ENCODE data around the gene BMP7.

- TF ChIP-seq CTCF (conservative IDR thresholded peaks at IDR 0.05; ENCODE audit: low read depth in 2 of 2) (no peak), POLR2AphosphoS5 (IDR thresholded peaks at IDR 0.05; ENCODE audit: low read depth) (no peak), EZH2phosphoT487 (IDR thresholded peaks at IDR 0.05; ENCODE audit: unreplicated experiment) (no peak), EZH2 (IDR thresholded peaks at IDR 0.05; ENCODE audit: low read depth, unreplicated experiment) (no peak), ZNF462 (CRISPR knock-in tag; IDR thresholded peaks at IDR 0.05) (no peak), REST (IDR thresholded peaks at IDR 0.05; ENCODE audit: unreplicated experiment) (no peak), CREB1 (CRISPR knock-in tag; IDR thresholded peaks at IDR 0.05; ENCODE audit: low read depth) (no peak), ETS1 (IDR thresholded peaks at IDR 0.05) (no peak), JUNB (IDR thresholded peaks at IDR 0.05; ENCODE audit: unreplicated experiment) (no peak), ZNF331 (CRISPR knock-in tag; IDR thresholded peaks at IDR 0.05; ENCODE audit: low read depth) (no peak)
Measured at GRCh38 chr20:57263801-57264792, 2.3 kb downstream of the BMP7 start.

Data from GM23338 (cell line).